Gastrocnemius medialis (tissue), 4 donors: ENCODE results near the gene UBA1. TPM values are rescaled to one million over a fixed set of nuclear protein-coding genes. Genes with fewer than 3 reads are reported as not detected.

ENCODE experiments used
- ATAC-seq, 2 donors: fragments of 150-250 bp; one replicate each; pipeline ENCODE4 v1.9.1; 2016
- DNase-seq, 2 donors: peaks; one replicate each; pipeline ENCODE4 v3.0.0-alpha.2; 2019
- H3K27ac ChIP-seq, 4 donors: fragments of 200-600 bp; sonication (generic); 1 replicate in 1 of 4; 2 replicates in 3 of 4; pipeline ENCODE4 v1.5.1; 2016 to 2018; ENCODE audit warnings: mild to moderate bottlenecking in 2 of 4, moderate library complexity in 1 of 4
- H3K27me3 ChIP-seq, 3 donors: fragments of 200-600 bp; sonication (generic) in 2 of 3; 1 replicate in 1 of 3; 2 replicates in 2 of 3; pipeline versions ENCODE4 v1.5.1 to v1.6.0; 2016 to 2019; ENCODE audit warnings: mild to moderate bottlenecking in 1 of 3, moderate library complexity in 1 of 3
- H3K36me3 ChIP-seq, 2 donors: fragments of 200-600 bp; sonication (generic) in 1 of 2; one replicate each; pipeline ENCODE4 v1.5.1; 2017 to 2018
- H3K4me1 ChIP-seq, 2 donors: fragments of 200-600 bp; sonication (generic) in 1 of 2; one replicate each; pipeline ENCODE4 v1.5.1; 2016 to 2017; ENCODE audit warnings: mild to moderate bottlenecking in 2 of 2
- H3K4me3 ChIP-seq, 4 donors: fragments of 200-600 bp; sonication (generic) in 3 of 4; 1 replicate in 1 of 4; 2 replicates in 3 of 4; pipeline ENCODE4 v1.5.1; 2016 to 2019; ENCODE audit warnings: mild to moderate bottlenecking in 2 of 4
- H3K9me3 ChIP-seq, 3 donors: fragments of 200-600 bp; sonication (generic) in 2 of 3; 1 replicate in 1 of 3; 2 replicates in 2 of 3; pipeline ENCODE4 v1.5.1; 2016 to 2019
- POLR2A ChIP-seq, 2 donors: fragments of 450-650 bp; IDR thresholded peaks; one replicate each; pipeline ENCODE4 v1.6.1; 2017; ENCODE audit warnings: antibody characterized with exemption in 2 of 2, mild to moderate bottlenecking in 2 of 2, moderate library complexity in 2 of 2
- in situ Hi-C, 4 donors: fragments of 200-750 bp; cut with MboI; loops; one replicate each; pipeline versions ENCODE4 v1.15.0 to v1.8.0; 2017; ENCODE audit warnings: low sequenced_read_pairs in 4 of 4
- intact Hi-C: fragments of 100-400 bp; cut with DNase I; formaldehyde crosslinking; loops from one replicate; pipeline ENCODE4 v1.15.1; 2023; ENCODE audit warnings: low total_unique reads
- total RNA-seq, 4 donors: library from RNA; depleted of rRNA; stranded (reverse); fragments of >200 nt; gene quantifications; one replicate each; pipeline versions ENCODE4 v1.1.0 to v1.2.3, GENCODE V29; 2016
- TF ChIP-seq, protein P1 (sequence below), 5 experiments: fragments of 450-650 bp in 3 of 5; fragments of 200-600 bp in 2 of 5; sonication (generic) in 2 of 5; IDR thresholded peaks in 4 of 5; conservative IDR thresholded peaks in 1 of 5; 1 replicate in 4 of 5; 2 replicates in 1 of 5; pipeline ENCODE4 v1.5.1; 2016 to 2019; ENCODE audit warnings: antibody characterized with exemption in 5 of 5, mild to moderate bottlenecking in 3 of 5, moderate library complexity in 3 of 5

UBA1 gene
- total RNA-seq, 4 donors from 2014 or later, result 113 to 181 (median 162) TPM

DNA sequence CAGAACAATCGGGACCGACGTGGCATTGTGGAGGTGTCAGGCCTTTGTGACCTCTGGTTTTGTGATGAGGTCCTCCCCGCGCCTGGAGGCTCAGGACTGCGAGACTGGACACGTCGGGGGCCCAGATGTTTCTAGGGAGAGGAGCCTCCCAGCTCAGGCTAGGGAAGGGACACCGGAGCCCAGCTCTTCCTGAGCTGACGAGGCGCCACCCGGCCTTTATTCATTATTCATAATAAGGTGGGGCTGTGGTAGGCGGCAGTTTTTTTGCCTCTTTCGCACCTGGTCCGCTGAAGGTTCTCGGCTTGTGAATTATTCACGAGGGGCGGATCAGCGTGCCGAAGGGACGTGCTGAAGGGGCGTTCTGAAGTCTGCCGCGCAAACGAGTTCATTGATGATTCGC lies 2.3 kb upstream of the UBA1 start:
- Histone ChIP-seq H3K4me3 (peak overlapping the region; percentile 65 to 69 (median 68)), H3K36me3 (peaks cover 0 to 4% of the 10 kb centered on the region in 2 donors), H3K27ac (peak overlapping the region; percentile 70 to 82 (median 78)), H3K4me1 (peaks cover 16 to 25% of the 10 kb centered on the region in 2 donors), H3K27me3 (no peaks in the 10 kb centered on the region), H3K9me3 (no peaks in the 10 kb centered on the region)
- intact Hi-C loops, result loop anchor here (2.0 to 5.0 kb wide), 4 partner anchors 176 to 831 kb away; partner anchors contain the start of genes ELK1 and ZNF41
- TF ChIP-seq POLR2A (IDR thresholded peaks at IDR 0.05), result no peak
- TF ChIP-seq, protein P1, sequence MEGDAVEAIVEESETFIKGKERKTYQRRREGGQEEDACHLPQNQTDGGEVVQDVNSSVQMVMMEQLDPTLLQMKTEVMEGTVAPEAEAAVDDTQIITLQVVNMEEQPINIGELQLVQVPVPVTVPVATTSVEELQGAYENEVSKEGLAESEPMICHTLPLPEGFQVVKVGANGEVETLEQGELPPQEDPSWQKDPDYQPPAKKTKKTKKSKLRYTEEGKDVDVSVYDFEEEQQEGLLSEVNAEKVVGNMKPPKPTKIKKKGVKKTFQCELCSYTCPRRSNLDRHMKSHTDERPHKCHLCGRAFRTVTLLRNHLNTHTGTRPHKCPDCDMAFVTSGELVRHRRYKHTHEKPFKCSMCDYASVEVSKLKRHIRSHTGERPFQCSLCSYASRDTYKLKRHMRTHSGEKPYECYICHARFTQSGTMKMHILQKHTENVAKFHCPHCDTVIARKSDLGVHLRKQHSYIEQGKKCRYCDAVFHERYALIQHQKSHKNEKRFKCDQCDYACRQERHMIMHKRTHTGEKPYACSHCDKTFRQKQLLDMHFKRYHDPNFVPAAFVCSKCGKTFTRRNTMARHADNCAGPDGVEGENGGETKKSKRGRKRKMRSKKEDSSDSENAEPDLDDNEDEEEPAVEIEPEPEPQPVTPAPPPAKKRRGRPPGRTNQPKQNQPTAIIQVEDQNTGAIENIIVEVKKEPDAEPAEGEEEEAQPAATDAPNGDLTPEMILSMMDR (IDR thresholded peaks at IDR 0.05 in 4 of 5, conservative IDR thresholded peaks at IDR 0.05 in 1 of 5), result no peak
- ATAC-seq (no peak), DNase-seq (no peak)
- in situ Hi-C loops, result loop anchor here in 3 of 4 donors (10.0 to 25.0 kb wide), 3 partner anchors 171 to 333 kb away; partner anchors contain the start of gene ZNF157 (in 1 of the 3)

DNA sequence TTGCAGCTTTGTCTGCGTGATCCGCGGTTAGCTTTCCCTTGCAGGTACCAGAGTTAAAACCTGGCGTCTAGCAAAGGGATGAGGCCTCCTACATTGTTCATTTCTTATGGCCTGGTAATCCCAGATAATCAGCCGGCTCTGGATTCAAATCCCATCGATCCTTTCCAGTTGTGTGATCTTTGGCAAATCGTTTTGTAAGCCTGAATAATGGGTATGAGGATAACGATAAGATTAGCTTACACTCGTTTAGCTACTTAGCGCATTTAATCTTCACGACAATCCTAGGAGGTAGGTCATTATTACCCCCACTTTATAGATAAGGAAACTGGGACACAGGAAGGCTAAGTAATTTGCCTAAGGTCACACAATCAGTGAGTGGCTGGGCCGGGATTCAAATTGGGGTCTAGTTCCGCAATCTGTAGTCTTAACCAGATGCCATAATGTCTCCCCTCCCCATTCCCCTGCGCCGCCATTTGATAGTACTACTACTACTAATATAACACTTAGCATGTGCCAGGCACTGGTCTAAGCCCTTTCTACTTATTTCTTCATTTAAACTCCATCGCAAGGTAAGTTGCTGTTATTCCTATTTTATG lies 1.7 kb upstream of the UBA1 start:
- Histone ChIP-seq H3K4me1 (peaks cover 19 to 31% of the 10 kb centered on the region in 2 donors), H3K36me3 (no peaks in the 10 kb centered on the region), H3K27me3 (no peaks in the 10 kb centered on the region), H3K27ac (no peak overlapping the region), H3K4me3 (peak overlapping the region in 3 of 4 donors; percentile 65 to 69 (median 68)), H3K9me3 (no peaks in the 10 kb centered on the region)
- in situ Hi-C loops, result loop anchor here in 3 of 4 donors (10.0 to 25.0 kb wide), 3 partner anchors 170 to 333 kb away; partner anchors contain the start of gene ZNF157 (in 1 of the 3)
- intact Hi-C loops, result loop anchor here (2.0 to 5.0 kb wide), 4 partner anchors 175 to 830 kb away; partner anchors contain the start of genes ELK1 and ZNF41
- no peak for DNase-seq
- TF ChIP-seq POLR2A (IDR thresholded peaks at IDR 0.05), result no peak
- TF ChIP-seq, protein P1 (IDR thresholded peaks at IDR 0.05 in 4 of 5, conservative IDR thresholded peaks at IDR 0.05 in 1 of 5), result no peak
- ATAC-seq, result no peak

DNA sequence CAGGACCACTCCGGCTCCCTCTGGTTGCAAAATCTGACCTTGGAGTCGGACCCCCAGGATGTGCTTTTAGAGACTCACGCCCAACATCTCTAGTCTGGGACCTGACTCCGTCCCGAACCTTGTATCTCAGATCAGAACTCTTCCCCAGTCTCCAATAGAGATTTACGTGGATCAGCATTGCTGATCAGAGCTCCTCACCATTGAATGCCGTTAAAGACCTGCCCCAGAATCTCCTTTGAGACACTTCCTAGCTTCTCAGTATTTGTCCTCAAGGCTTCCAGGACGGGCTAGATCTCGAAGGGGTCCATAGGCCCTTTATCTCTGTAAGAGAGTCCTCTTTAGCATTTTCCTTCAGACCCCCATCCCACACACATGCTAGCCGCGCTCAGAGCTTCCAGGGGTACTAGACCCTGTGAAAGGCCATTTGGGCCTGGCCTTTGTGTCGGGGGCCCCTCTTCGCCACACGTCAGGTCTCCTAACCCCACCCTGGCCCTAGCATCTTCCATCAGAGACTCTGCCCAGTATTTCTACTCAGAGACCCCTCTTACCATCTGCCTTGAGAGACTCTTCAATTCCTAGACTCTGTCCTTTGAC lies 662 bp downstream of the UBA1 start:
- Histone ChIP-seq H3K27ac (peak overlapping the region; percentile 98 to 100 (median 98)), H3K27me3 (no peaks in the 10 kb centered on the region), H3K4me1 (peaks cover 36 to 53% of the 10 kb centered on the region in 2 donors), H3K36me3 (peaks cover 4 to 13% of the 10 kb centered on the region in 2 donors), H3K9me3 (no peaks in the 10 kb centered on the region), H3K4me3 (peak overlapping the region; percentile 69 to 97 (median 89))
- no peak for DNase-seq
- in situ Hi-C loops (loop anchor here in 3 of 4 donors (10.0 to 25.0 kb wide), 3 partner anchors 168 to 331 kb away; partner anchors contain the start of gene ZNF157 (in 1 of the 3)), intact Hi-C loops (loop anchor here (5.0 kb wide), 3 partner anchors 173 to 828 kb away; partner anchors contain the start of gene ZNF41)
- ATAC-seq, result peak; percentile 10 to 13
- TF ChIP-seq, protein P1 (IDR thresholded peaks at IDR 0.05 in 4 of 5, conservative IDR thresholded peaks at IDR 0.05 in 1 of 5), result no peak
- TF ChIP-seq POLR2A (IDR thresholded peaks at IDR 0.05), result no peak

DNA sequence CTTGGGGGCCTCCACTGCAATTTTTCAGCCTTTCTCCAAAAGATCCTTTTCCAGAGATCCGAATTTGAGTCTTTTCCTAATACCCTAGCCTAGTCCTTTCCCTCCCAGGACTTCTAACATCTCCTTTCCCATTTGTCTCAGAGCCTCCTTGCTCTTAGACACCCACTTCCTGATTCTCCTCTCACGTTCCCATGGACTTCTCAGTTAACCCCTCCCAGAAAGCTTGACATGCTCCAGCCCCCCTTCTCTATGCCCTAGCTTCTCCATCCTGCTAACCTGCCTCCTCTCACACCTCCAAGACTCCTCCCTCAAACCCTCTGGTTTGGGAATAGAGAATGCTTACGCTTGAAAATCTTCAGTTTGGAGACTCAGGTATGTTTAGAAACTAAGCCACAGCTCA lies 2.5 kb downstream of the UBA1 start:
- no peak for TF ChIP-seq POLR2A (IDR thresholded peaks at IDR 0.05)
- TF ChIP-seq, protein P1 (IDR thresholded peaks at IDR 0.05 in 4 of 5, conservative IDR thresholded peaks at IDR 0.05 in 1 of 5), result no peak
- Histone ChIP-seq H3K9me3 (no peaks in the 10 kb centered on the region), H3K27me3 (no peaks in the 10 kb centered on the region), H3K27ac (peak overlapping the region; percentile 68 to 100 (median 98)), H3K36me3 (peaks cover 4 to 31% of the 10 kb centered on the region in 2 donors), H3K4me3 (peak overlapping the region in 2 of 4 donors; percentile 69 to 97), H3K4me1 (peaks cover 38 to 51% of the 10 kb centered on the region in 2 donors)
- DNase-seq (no peak), ATAC-seq (no peak)
- in situ Hi-C loops (loop anchor here (5.0 to 25.0 kb wide), 4 partner anchors 166 to 329 kb away; partner anchors contain the start of gene ZNF157 (in 2 of the 4)), intact Hi-C loops (no loop called here)
